ENCODE measurements around the gene PIK3R3. TPM values are rescaled to one million over a fixed set of nuclear protein-coding genes. Genes with fewer than 3 reads are reported as not detected.

Gene PIK3R3
- total and polyA plus RNA-seq, 9 of the 15 experiments (the other 6 are each of a cell fraction or from before 2014, with no cell fraction given) = 1.4 to 7.7 (median 4.6) TPM

- peak; percentile 90 for TF ChIP-seq ZNF134 (CRISPR knock-in tag; conservative IDR thresholded peaks at IDR 0.05)
- TF ChIP-seq TCF7 (IDR thresholded peaks at IDR 0.05; ENCODE audit: borderline replicate concordance) = peak; percentile 41; the same call in 1 of the 2 replicates
- TF ChIP-seq TRIM24 (IDR thresholded peaks at IDR 0.05) = peak; percentile 99
- TF ChIP-seq MTA2 (IDR thresholded peaks at IDR 0.05; ENCODE audit: low read depth) = peak; percentile 99
- no peak for TF ChIP-seq ZNF253 (CRISPR knock-in tag; conservative IDR thresholded peaks at IDR 0.05)
- TF ChIP-seq SMAD4 (CRISPR knock-in tag; conservative IDR thresholded peaks at IDR 0.05) = peak; percentile 94
- TF ChIP-seq TCF15 (CRISPR knock-in tag; IDR thresholded peaks at IDR 0.05) = no peak
- no peak for TF ChIP-seq CREBBP (IDR thresholded peaks at IDR 0.05; ENCODE audit: low read depth, low read length)
- TF ChIP-seq SIX5 (IDR thresholded peaks at IDR 0.05; ENCODE audit: borderline replicate concordance in 1 of 2, insufficient read depth in 1 of 2, low read depth in 1 of 2, low read length in 2 of 2) = no peak
- peak; percentile 97 for TF ChIP-seq PHF21A (IDR thresholded peaks at IDR 0.05; ENCODE audit: borderline replicate concordance, low read depth)
- TF ChIP-seq RBM39 (optimal IDR thresholded peaks at IDR 0.05; ENCODE audit: low read depth, low read length) = no peak
- TF ChIP-seq CHD4 (IDR thresholded peaks at IDR 0.05; ENCODE audit: insufficient read depth, insufficient replicate concordance, low read depth, low read length, poor library complexity, severe bottlenecking) = no peak
- no peak for TF ChIP-seq IFI16 (CRISPR knock-in tag; IDR thresholded peaks at IDR 0.05)
- no peak for TF ChIP-seq CBFB (CRISPR knock-in tag; IDR thresholded peaks at IDR 0.05)
- TF ChIP-seq E2F5 (CRISPR knock-in tag; IDR thresholded peaks at IDR 0.05) = no peak
- TF ChIP-seq ZNF347 (CRISPR knock-in tag; IDR thresholded peaks at IDR 0.05; ENCODE audit: low read depth) = no peak
- peak; percentile 92 for TF ChIP-seq ATF7 (IDR thresholded peaks at IDR 0.05)
- peak; percentile 50 to 97 for TF ChIP-seq AFF1 (IDR thresholded peaks at IDR 0.05; ENCODE audit: low read depth in 1 of 2, partially characterized antibody in 2 of 2)
- peak; percentile 91 for TF ChIP-seq GATAD2A (IDR thresholded peaks at IDR 0.05)
- no peak for TF ChIP-seq ZNF354B (CRISPR knock-in tag; IDR thresholded peaks at IDR 0.05)
- TF ChIP-seq ARNT (IDR thresholded peaks at IDR 0.05) = peak; percentile 91 to 99; a peak in 3 of 4 replicates
- peak; percentile 96 for TF ChIP-seq BCOR (IDR thresholded peaks at IDR 0.05)
- no peak for TF ChIP-seq ERF (CRISPR knock-in tag; IDR thresholded peaks at IDR 0.05)
- peak; percentile 92 for TF ChIP-seq TBP (optimal IDR thresholded peaks at IDR 0.05; ENCODE audit: low read depth, low read length)
- TF ChIP-seq RBM25 (IDR thresholded peaks at IDR 0.05; ENCODE audit: low read depth, low read length, severe bottlenecking) = peak; percentile 27
These were observed 26.2 kb upstream of the PIK3R3 start (continued) for GRCh38 chr1:46158312-46159281.

Measured in K562 (cell line).